Measurements from ENCODE around the gene ANKRD2.
"Not testable (repeated sequence)": the region's sequence is repeated elsewhere in the genome, so short reads cannot be mapped to it uniquely, and the experiment has no call there.

Gene ANKRD2

DNA sequence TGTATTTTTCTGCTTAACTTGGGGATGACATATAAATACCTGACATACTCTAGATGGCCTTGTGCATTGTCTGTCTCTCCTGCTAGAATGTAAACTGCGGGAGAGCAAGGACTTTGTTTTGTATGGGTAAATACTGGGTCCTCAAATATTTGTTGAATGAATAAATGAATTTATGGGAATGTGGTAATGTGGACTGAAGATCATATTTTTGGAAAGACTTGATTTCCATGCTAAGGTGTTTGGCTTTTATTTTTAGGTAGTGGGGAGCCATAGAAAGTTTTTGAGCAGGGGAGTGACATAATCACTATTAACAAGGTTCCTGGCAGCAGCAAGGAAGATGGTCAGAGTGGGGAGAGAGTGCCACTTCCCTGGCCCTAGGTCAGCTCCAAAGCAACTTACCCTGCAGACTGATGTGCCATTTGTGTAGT, 46.9 kb upstream of the ANKRD2 start:
- Histone ChIP-seq H3K4me1 (ENCODE audit: insufficient read depth, low read length) (no peaks in the 10 kb centered on the region), H3K79me2 (ENCODE audit: insufficient read depth, low read length) (no peaks in the 10 kb centered on the region), H3K27ac (ENCODE audit: low read length) (no peak overlapping the region), H2AFZ (ENCODE audit: low read depth, low read length) (no peak overlapping the region), H3K4me3 (ENCODE audit: low read depth in 1 of 2, low read length in 2 of 2) (no peak overlapping the region), H3K9ac (ENCODE audit: low read depth, low read length) (no peak overlapping the region), H3K9me3 (ENCODE audit: insufficient read depth, low read length, severe bottlenecking) (no peaks in the 10 kb centered on the region), H3K36me3 (ENCODE audit: insufficient read depth, low read length) (no peaks in the 10 kb centered on the region), H3K27me3 (ENCODE audit: insufficient read depth, low read length, poor library complexity) (peaks cover 3% of the 10 kb centered on the region), H3K4me2 (ENCODE audit: insufficient read depth, low read length) (no peak overlapping the region), H4K20me1 (ENCODE audit: insufficient read depth, low read length) (no peaks in the 10 kb centered on the region)
- TF ChIP-seq, protein P1, sequence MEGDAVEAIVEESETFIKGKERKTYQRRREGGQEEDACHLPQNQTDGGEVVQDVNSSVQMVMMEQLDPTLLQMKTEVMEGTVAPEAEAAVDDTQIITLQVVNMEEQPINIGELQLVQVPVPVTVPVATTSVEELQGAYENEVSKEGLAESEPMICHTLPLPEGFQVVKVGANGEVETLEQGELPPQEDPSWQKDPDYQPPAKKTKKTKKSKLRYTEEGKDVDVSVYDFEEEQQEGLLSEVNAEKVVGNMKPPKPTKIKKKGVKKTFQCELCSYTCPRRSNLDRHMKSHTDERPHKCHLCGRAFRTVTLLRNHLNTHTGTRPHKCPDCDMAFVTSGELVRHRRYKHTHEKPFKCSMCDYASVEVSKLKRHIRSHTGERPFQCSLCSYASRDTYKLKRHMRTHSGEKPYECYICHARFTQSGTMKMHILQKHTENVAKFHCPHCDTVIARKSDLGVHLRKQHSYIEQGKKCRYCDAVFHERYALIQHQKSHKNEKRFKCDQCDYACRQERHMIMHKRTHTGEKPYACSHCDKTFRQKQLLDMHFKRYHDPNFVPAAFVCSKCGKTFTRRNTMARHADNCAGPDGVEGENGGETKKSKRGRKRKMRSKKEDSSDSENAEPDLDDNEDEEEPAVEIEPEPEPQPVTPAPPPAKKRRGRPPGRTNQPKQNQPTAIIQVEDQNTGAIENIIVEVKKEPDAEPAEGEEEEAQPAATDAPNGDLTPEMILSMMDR (IDR thresholded peaks at IDR 0.05; ENCODE audit: borderline replicate concordance, extremely low read depth, low read length, poor library complexity, severe bottlenecking), result no peak
- TF ChIP-seq EZH2 (IDR thresholded peaks at IDR 0.05; ENCODE audit: borderline replicate concordance, low read depth, low read length, severe bottlenecking), result no peak
- ATAC-seq (ENCODE audit: insufficient read depth, low read depth) (no peak), DNase-seq (no peak)

DNA sequence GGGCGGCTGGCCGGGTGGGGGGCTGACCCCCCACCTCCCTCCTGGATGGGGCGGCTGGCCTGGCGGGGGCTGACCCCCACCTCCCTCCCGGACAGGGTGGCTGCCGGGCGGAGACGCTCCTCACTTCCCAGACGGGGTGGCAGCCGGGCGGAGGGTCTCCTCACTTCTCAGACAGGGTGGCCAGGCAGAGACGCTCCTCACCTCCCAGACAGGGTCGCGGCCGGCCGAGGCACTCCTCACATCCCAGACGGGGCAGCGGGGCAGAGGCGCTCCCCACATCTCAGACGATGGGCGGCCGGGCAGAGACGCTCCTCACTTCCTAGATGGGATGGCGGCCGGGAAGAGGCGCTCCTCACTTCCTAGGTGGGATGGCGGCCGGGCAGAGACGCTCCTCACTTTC, 43.7 kb upstream of the ANKRD2 start:
- H2AFZ ChIP-seq (ENCODE audit: low read depth, low read length); H3K9ac ChIP-seq (ENCODE audit: low read depth, low read length); H3K79me2 ChIP-seq (ENCODE audit: insufficient read depth, low read length); H3K9me3 ChIP-seq (ENCODE audit: insufficient read depth, low read length, severe bottlenecking); H3K36me3 ChIP-seq (ENCODE audit: insufficient read depth, low read length); H3K27me3 ChIP-seq (ENCODE audit: insufficient read depth, low read length, poor library complexity); H3K27ac ChIP-seq (ENCODE audit: low read length); H3K4me1 ChIP-seq (ENCODE audit: insufficient read depth, low read length); ATAC-seq (ENCODE audit: insufficient read depth, low read depth); H3K4me2 ChIP-seq (ENCODE audit: insufficient read depth, low read length); DNase-seq; H4K20me1 ChIP-seq (ENCODE audit: insufficient read depth, low read length); H3K4me3 ChIP-seq (ENCODE audit: low read depth in 1 of 2, low read length in 2 of 2): not testable (repeated sequence)

DNA sequence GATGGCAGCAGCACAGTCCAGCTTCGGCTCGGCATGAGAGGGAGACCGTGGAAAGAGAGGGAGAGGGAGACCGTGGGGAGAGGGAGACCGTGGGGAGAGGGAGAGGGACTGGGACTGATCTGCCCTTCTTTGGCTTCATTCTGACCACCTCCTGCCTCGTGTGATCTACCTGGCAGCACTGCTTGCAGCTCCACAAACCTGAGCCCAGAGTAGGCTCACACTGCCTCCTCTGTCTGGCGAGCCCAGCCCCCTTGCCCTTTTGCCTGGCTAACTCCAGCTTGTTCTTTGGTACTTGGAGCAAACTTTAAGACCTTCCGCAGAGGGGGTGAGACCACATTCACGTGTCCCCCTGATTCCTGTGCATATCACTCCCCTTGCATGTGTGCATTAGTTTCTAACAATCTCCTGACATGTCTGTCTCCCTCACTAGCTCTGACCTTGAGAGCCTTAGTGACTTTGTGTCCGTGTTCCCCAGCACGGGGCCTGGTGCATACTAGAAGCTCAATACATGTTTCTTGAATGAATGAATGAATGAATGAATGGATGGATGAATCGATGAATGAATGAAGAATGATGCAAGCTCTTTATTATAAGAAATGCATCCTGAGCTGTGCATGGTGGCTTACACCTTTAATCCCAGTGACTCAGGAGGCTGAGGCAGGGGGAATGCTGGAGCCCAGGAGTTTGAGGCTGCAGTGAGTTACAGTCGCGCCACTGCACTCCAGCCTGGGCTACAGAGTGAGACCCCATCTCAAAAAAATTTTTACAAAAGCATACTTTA, 42.7 kb upstream of the ANKRD2 start:
- Histone ChIP-seq H3K27ac (ENCODE audit: low read length) (no peak overlapping the region), H3K36me3 (ENCODE audit: insufficient read depth, low read length) (no peaks in the 10 kb centered on the region), H3K4me2 (ENCODE audit: insufficient read depth, low read length) (no peak overlapping the region), H3K4me3 (ENCODE audit: low read depth in 1 of 2, low read length in 2 of 2) (no peak overlapping the region), H3K9ac (ENCODE audit: low read depth, low read length) (no peak overlapping the region), H3K9me3 (ENCODE audit: insufficient read depth, low read length, severe bottlenecking) (no peaks in the 10 kb centered on the region), H2AFZ (ENCODE audit: low read depth, low read length) (no peak overlapping the region), H3K4me1 (ENCODE audit: insufficient read depth, low read length) (no peaks in the 10 kb centered on the region), H3K27me3 (ENCODE audit: insufficient read depth, low read length, poor library complexity) (no peaks in the 10 kb centered on the region), H4K20me1 (ENCODE audit: insufficient read depth, low read length) (no peaks in the 10 kb centered on the region; the same call in 1 of the 2 replicates), H3K79me2 (ENCODE audit: insufficient read depth, low read length) (no peaks in the 10 kb centered on the region)
- ATAC-seq (ENCODE audit: insufficient read depth, low read depth), result no peak
- DNase-seq, result no peak
- TF ChIP-seq, protein P1 (IDR thresholded peaks at IDR 0.05; ENCODE audit: borderline replicate concordance, extremely low read depth, low read length, poor library complexity, severe bottlenecking), result no peak
- TF ChIP-seq EZH2 (IDR thresholded peaks at IDR 0.05; ENCODE audit: borderline replicate concordance, low read depth, low read length, severe bottlenecking), result no peak

DNA sequence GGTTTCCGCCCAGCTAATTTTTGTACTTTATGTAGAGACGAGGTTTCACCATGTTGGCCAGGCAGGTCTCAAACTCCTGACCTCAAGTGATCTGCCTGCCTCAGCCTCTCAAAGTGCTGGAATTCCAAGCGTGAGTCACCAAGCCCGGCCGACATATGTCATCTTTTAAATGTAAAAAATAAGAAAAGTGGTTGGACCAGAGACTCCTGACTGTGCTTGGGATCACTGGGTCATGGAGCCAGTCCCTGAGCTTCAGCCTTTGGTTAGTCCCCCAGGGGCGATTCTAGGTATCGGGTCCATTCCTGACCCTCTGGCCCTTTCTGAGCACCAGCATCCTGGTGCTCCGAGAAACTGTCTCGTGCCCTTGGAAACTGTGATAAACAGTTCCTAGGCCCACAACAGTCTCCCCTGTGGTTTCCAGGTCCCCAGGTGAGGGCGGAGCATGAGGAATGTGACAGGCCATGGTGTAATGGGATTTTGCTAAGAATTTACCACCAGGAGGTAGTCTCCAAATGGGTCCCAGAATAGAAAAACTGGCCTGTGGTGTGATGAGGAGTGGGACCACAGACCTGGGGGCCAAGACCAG, 41.1 kb upstream of the ANKRD2 start:
- no peaks in the 10 kb centered on the region; the same call in 1 of the 2 replicates for H4K20me1 ChIP-seq (ENCODE audit: insufficient read depth, low read length)
- no peak overlapping the region for H3K4me3 ChIP-seq (ENCODE audit: low read depth in 1 of 2, low read length in 2 of 2)
- no peak overlapping the region for H2AFZ ChIP-seq (ENCODE audit: low read depth, low read length)
- TF ChIP-seq, protein P1 (IDR thresholded peaks at IDR 0.05; ENCODE audit: borderline replicate concordance, extremely low read depth, low read length, poor library complexity, severe bottlenecking), result no peak
- TF ChIP-seq EZH2 (IDR thresholded peaks at IDR 0.05; ENCODE audit: borderline replicate concordance, low read depth, low read length, severe bottlenecking), result no peak
- no peak overlapping the region for H3K27ac ChIP-seq (ENCODE audit: low read length)
- H3K79me2 ChIP-seq (ENCODE audit: insufficient read depth, low read length), result no peaks in the 10 kb centered on the region
- no peaks in the 10 kb centered on the region for H3K27me3 ChIP-seq (ENCODE audit: insufficient read depth, low read length, poor library complexity)
- ATAC-seq (ENCODE audit: insufficient read depth, low read depth), result no peak
- no peak overlapping the region for H3K4me2 ChIP-seq (ENCODE audit: insufficient read depth, low read length)
- no peak overlapping the region for H3K9ac ChIP-seq (ENCODE audit: low read depth, low read length)
- DNase-seq, result no peak
- H3K9me3 ChIP-seq (ENCODE audit: insufficient read depth, low read length, severe bottlenecking), result no peaks in the 10 kb centered on the region
- H3K36me3 ChIP-seq (ENCODE audit: insufficient read depth, low read length), result no peaks in the 10 kb centered on the region
- H3K4me1 ChIP-seq (ENCODE audit: insufficient read depth, low read length), result no peaks in the 10 kb centered on the region

All from DND-41 (cell line).